ENCODE data around the gene MAPK4.
A peak's percentile ranks its signal among the peaks of the same experiment; 100 is the strongest.

Gene MAPK4

DNA sequence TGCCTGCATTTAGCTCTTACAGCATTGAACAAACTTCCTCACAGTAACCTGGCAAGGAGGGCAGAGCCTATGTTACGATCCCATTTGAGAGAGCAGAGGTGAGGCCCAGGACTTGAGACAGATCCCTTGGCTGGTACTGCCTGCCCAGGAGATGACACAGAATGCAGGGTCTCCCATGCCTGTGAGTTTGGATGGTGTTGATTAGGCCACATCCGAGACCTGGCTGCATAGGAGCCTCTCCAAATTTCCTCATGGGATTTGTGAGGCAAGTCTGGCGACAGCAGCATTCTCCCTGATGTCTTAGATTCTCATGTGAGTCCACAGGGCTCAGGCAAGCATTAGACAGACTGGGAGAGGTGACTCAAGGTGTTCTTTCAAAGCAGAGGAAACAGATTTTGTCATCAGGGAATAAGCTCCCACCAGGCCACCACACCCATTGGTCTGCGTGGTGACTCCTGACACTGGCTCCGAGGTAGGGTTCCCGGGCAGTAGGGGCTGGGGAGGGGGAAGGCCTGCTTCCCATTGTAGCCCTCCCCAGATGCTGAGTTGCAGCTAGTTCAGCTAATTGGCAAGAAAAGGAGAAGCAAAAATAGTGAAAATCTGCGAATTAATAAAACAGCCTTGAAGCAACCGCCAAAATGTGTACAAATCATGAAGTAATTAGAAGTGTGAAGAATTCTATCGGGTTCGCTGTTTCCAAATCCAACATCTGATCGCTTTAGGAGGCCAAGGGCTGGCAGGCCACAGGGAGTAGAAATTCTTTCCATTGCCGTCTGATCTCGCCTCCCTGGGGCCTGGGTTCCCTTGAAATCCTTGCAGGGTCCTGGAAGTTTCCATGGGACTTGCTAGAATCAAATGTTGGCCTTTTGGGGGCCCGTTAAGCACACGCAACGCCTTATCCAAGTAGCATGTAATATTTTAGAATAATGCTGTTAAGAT is 68.0 kb downstream of the MAPK4 start:
- Histone ChIP-seq H3K4me3 (ENCODE audit: low read length) (no peak overlapping the region), H2BK120ac (ENCODE audit: low read depth, low read length) (no peak overlapping the region), H4K5ac (ENCODE audit: low read length) (no peak overlapping the region), H3K4me2 (ENCODE audit: low read length) (no peak overlapping the region), H3K79me2 (ENCODE audit: control insufficient read depth, insufficient read depth, low read length) (no peaks in the 10 kb centered on the region), H3K4ac (ENCODE audit: low read depth, low read length) (no peak overlapping the region), H3K79me1 (ENCODE audit: low read length) (no peaks in the 10 kb centered on the region), H3K56ac (ENCODE audit: low read length) (no peak overlapping the region), H3K36me3 (ENCODE audit: control insufficient read depth, insufficient read depth, low read length) (no peaks in the 10 kb centered on the region), H3K18ac (ENCODE audit: low read length) (no peak overlapping the region), H3K23ac (ENCODE audit: low read length) (no peak overlapping the region), H3K4me1 (ENCODE audit: control insufficient read depth, low read depth, low read length) (no peaks in the 10 kb centered on the region), H3K27me3 (ENCODE audit: insufficient read depth, low read length, poor library complexity) (no peaks in the 10 kb centered on the region), H2BK5ac (ENCODE audit: low read length) (no peak overlapping the region), H2BK15ac (replicated peaks; ENCODE audit: low read depth) (no peak overlapping the region), H4K8ac (ENCODE audit: low read depth, low read length) (no peak overlapping the region), H3K9ac (ENCODE audit: low read length) (no peak overlapping the region), H2AK5ac (ENCODE audit: low read length) (no peak overlapping the region), H3K27ac (ENCODE audit: low read depth, low read length) (no peak overlapping the region)
- DNase-seq, result no peak
- no CpG with 5 or more reads among the region's 16 CpGs for WGBS (ENCODE audit: extremely low coverage, insufficient coverage, low lambda C conversion rate)

DNA sequence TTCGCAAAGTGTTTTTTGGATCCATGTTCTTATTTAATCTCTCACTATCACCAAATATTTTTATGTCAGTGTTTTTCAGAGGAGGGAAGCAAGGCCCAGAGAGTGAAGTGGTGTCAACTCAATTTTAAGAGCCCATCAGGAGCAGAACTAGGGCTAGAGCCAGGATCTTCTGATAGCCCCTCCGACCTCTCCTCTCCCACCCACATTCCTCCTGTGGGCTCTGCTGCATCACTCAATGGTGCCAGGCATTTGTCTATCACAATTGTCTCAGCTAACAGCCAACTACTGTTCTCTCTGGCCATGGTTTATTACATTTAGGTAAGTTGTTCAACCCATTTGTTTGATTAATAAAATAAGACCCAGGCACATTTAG is 68.6 kb downstream of the MAPK4 start:
- Histone ChIP-seq H3K9ac (ENCODE audit: low read length) (no peak overlapping the region), H2BK120ac (ENCODE audit: low read depth, low read length) (no peak overlapping the region), H3K27me3 (ENCODE audit: insufficient read depth, low read length, poor library complexity) (no peaks in the 10 kb centered on the region), H2AK5ac (ENCODE audit: low read length) (no peak overlapping the region), H4K5ac (ENCODE audit: low read length) (no peak overlapping the region), H3K56ac (ENCODE audit: low read length) (no peak overlapping the region), H4K8ac (ENCODE audit: low read depth, low read length) (no peak overlapping the region), H3K79me2 (ENCODE audit: control insufficient read depth, insufficient read depth, low read length) (no peaks in the 10 kb centered on the region), H3K4me2 (ENCODE audit: low read length) (no peak overlapping the region), H2BK5ac (ENCODE audit: low read length) (no peak overlapping the region), H2BK15ac (replicated peaks; ENCODE audit: low read depth) (no peak overlapping the region), H3K27ac (ENCODE audit: low read depth, low read length) (no peak overlapping the region), H3K23ac (ENCODE audit: low read length) (no peak overlapping the region), H3K36me3 (ENCODE audit: control insufficient read depth, insufficient read depth, low read length) (no peaks in the 10 kb centered on the region), H3K4ac (ENCODE audit: low read depth, low read length) (no peak overlapping the region), H3K4me3 (ENCODE audit: low read length) (no peak overlapping the region), H3K79me1 (ENCODE audit: low read length) (no peaks in the 10 kb centered on the region), H3K4me1 (ENCODE audit: control insufficient read depth, low read depth, low read length) (no peaks in the 10 kb centered on the region), H3K18ac (ENCODE audit: low read length) (no peak overlapping the region)
- WGBS (ENCODE audit: extremely low coverage, insufficient coverage, low lambda C conversion rate), result no CpG with 5 or more reads among the region's 2 CpGs
- DNase-seq, result no peak

GRCh38 chr18:50629148-50629631 is 69.3 kb downstream of the MAPK4 start:
- Histone ChIP-seq H3K79me1 (ENCODE audit: low read length) (no peaks in the 10 kb centered on the region), H3K4ac (ENCODE audit: low read depth, low read length) (no peak overlapping the region), H3K9ac (ENCODE audit: low read length) (no peak overlapping the region), H3K27ac (ENCODE audit: low read depth, low read length) (no peak overlapping the region), H2BK5ac (ENCODE audit: low read length) (no peak overlapping the region), H4K8ac (ENCODE audit: low read depth, low read length) (no peak overlapping the region), H3K23ac (ENCODE audit: low read length) (no peak overlapping the region), H3K36me3 (ENCODE audit: control insufficient read depth, insufficient read depth, low read length) (no peaks in the 10 kb centered on the region), H3K56ac (ENCODE audit: low read length) (no peak overlapping the region), H3K4me2 (ENCODE audit: low read length) (no peak overlapping the region), H2AK5ac (ENCODE audit: low read length) (no peak overlapping the region), H3K27me3 (ENCODE audit: insufficient read depth, low read length, poor library complexity) (no peaks in the 10 kb centered on the region), H3K4me1 (ENCODE audit: control insufficient read depth, low read depth, low read length) (no peaks in the 10 kb centered on the region), H2BK120ac (ENCODE audit: low read depth, low read length) (no peak overlapping the region), H2BK15ac (replicated peaks; ENCODE audit: low read depth) (no peak overlapping the region), H3K18ac (ENCODE audit: low read length) (no peak overlapping the region), H4K5ac (ENCODE audit: low read length) (no peak overlapping the region), H3K79me2 (ENCODE audit: control insufficient read depth, insufficient read depth, low read length) (no peaks in the 10 kb centered on the region), H3K4me3 (ENCODE audit: low read length) (no peak overlapping the region)
- DNase-seq, result no peak
- WGBS (ENCODE audit: extremely low coverage, insufficient coverage, low lambda C conversion rate), result no CpG with 5 or more reads among the region's 5 CpGs

DNA sequence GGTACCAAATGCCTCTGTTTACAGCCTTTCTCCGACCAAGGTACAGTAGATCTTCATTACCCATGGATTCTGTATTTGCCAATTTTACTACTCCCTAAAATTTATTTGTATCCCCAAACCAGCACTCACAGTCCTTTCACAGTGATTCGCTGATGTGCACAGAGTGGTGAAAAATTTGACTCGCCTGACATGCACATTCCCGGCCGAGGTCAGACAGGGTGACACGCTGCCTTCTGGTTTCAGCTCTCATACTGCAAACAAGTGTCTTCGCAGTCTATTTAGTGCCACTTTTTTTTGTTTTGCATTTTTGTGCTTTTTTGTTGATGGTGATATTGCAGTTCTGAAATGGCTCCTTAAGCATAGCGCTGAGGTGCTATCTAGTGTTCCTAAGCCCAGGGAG is 71.0 kb downstream of the MAPK4 start:
- Histone ChIP-seq H3K4me3 (ENCODE audit: low read length) (no peak overlapping the region), H3K4ac (ENCODE audit: low read depth, low read length) (no peak overlapping the region), H3K79me1 (ENCODE audit: low read length) (no peaks in the 10 kb centered on the region), H2AK5ac (ENCODE audit: low read length) (no peak overlapping the region), H3K56ac (ENCODE audit: low read length) (no peak overlapping the region), H4K5ac (ENCODE audit: low read length) (no peak overlapping the region), H2BK15ac (replicated peaks; ENCODE audit: low read depth) (no peak overlapping the region), H3K18ac (ENCODE audit: low read length) (no peak overlapping the region), H3K36me3 (ENCODE audit: control insufficient read depth, insufficient read depth, low read length) (no peaks in the 10 kb centered on the region), H3K27ac (ENCODE audit: low read depth, low read length) (no peak overlapping the region), H2BK120ac (ENCODE audit: low read depth, low read length) (no peak overlapping the region), H3K9ac (ENCODE audit: low read length) (no peak overlapping the region), H3K4me1 (ENCODE audit: control insufficient read depth, low read depth, low read length) (no peaks in the 10 kb centered on the region), H3K4me2 (ENCODE audit: low read length) (no peak overlapping the region), H3K27me3 (ENCODE audit: insufficient read depth, low read length, poor library complexity) (no peaks in the 10 kb centered on the region), H3K79me2 (ENCODE audit: control insufficient read depth, insufficient read depth, low read length) (no peaks in the 10 kb centered on the region), H2BK5ac (ENCODE audit: low read length) (no peak overlapping the region), H4K8ac (ENCODE audit: low read depth, low read length) (no peak overlapping the region), H3K23ac (ENCODE audit: low read length) (no peak overlapping the region)
- DNase-seq, result no peak
- no CpG with 5 or more reads among the region's 8 CpGs for WGBS (ENCODE audit: extremely low coverage, insufficient coverage, low lambda C conversion rate)

GRCh38 chr18:50632895-50633515 is 73.1 kb downstream of the MAPK4 start:
- no peak for DNase-seq
- H3K56ac ChIP-seq (ENCODE audit: low read length), result no peak overlapping the region
- no peak overlapping the region for H4K8ac ChIP-seq (ENCODE audit: low read depth, low read length)
- H4K5ac ChIP-seq (ENCODE audit: low read length), result no peak overlapping the region
- no peak overlapping the region for H3K27ac ChIP-seq (ENCODE audit: low read depth, low read length)
- H3K27me3 ChIP-seq (ENCODE audit: insufficient read depth, low read length, poor library complexity), result no peaks in the 10 kb centered on the region
- H3K79me1 ChIP-seq (ENCODE audit: low read length), result no peaks in the 10 kb centered on the region
- H3K18ac ChIP-seq (ENCODE audit: low read length), result no peak overlapping the region
- H3K4me1 ChIP-seq (ENCODE audit: control insufficient read depth, low read depth, low read length), result no peaks in the 10 kb centered on the region
- no peak overlapping the region for H2AK5ac ChIP-seq (ENCODE audit: low read length)
- H3K9ac ChIP-seq (ENCODE audit: low read length), result no peak overlapping the region
- no peak overlapping the region for H2BK120ac ChIP-seq (ENCODE audit: low read depth, low read length)
- H3K36me3 ChIP-seq (ENCODE audit: control insufficient read depth, insufficient read depth, low read length), result no peaks in the 10 kb centered on the region
- H3K4me3 ChIP-seq (ENCODE audit: low read length), result no peak overlapping the region
- H2BK5ac ChIP-seq (ENCODE audit: low read length), result no peak overlapping the region
- H3K79me2 ChIP-seq (ENCODE audit: control insufficient read depth, insufficient read depth, low read length), result no peaks in the 10 kb centered on the region
- no peak overlapping the region for H2BK15ac ChIP-seq (replicated peaks; ENCODE audit: low read depth)
- no CpG with 5 or more reads among the region's 8 CpGs for WGBS (ENCODE audit: extremely low coverage, insufficient coverage, low lambda C conversion rate)
- no peak overlapping the region for H3K4ac ChIP-seq (ENCODE audit: low read depth, low read length)
- H3K4me2 ChIP-seq (ENCODE audit: low read length), result no peak overlapping the region
- peak overlapping the region; percentile 18 for H3K23ac ChIP-seq (ENCODE audit: low read length)
